AG04450 (cell line): ENCODE measurements around the gene WWOX. TPM values are rescaled to one million over a fixed set of nuclear protein-coding genes. Genes with fewer than 3 reads are reported as not detected.

ENCODE experiments used
- CTCF ChIA-PET: fragments of 300-600, 350-600 bp; formaldehyde crosslinking; extraction: SDS; loops from one replicate; lab custom pipeline; 2022; ENCODE audit warnings: antibody characterized with exemption, inconsistent platforms; lab: Charles Lee
- POLR2A ChIA-PET: fragments of 350-600 bp; formaldehyde crosslinking; extraction: SDS; loops from one replicate; lab custom pipeline; 2021; ENCODE audit warnings: antibody characterized with exemption, inconsistent platforms; lab: Yijun Ruan, JAX
- DNase-seq: peaks from one replicate; pipeline ENCODE4 v3.0.0-alpha.2; 2011; ENCODE audit warnings: low read depth, low spot score
- H3K27ac ChIP-seq: one replicate; pipeline ENCODE4 v1.5.1; 2012; ENCODE audit warnings: low read depth, low read length, control low read depth
- H3K27me3 ChIP-seq: one replicate; pipeline ENCODE4 v1.6.0; 2012; ENCODE audit warnings: low read length; ENCODE audit not compliant: control insufficient read depth, insufficient read depth
- H3K4me3 ChIP-seq: 2 replicates; pipeline ENCODE4 v1.5.1; 2011; ENCODE audit warnings: mild to moderate bottlenecking, low read depth, low read length, control low read depth
- H3K9me3 ChIP-seq: 2 replicates; pipeline ENCODE4 v1.5.1; 2012; ENCODE audit warnings: low read length; ENCODE audit not compliant: control insufficient read depth, insufficient read depth
- CTCF ChIP-seq: IDR thresholded peaks from 2 replicates; pipeline ENCODE4 v1.5.1; 2011; ENCODE audit warnings: low read depth, low read length, control low read depth, inconsistent platforms
- polyA plus RNA-seq: library from polyadenylated mRNA; depleted of rRNA; stranded (reverse); fragments of >200 nt; gene quantifications from 2 replicates; pipeline ENCODE4 v1.2.3, GENCODE V29; 2011

WWOX gene
- polyA plus RNA-seq, 1 experiment: 2.1 TPM

- CTCF ChIA-PET: no interaction called here
- peaks cover 40% of the 10 kb centered on the region for H3K9me3 ChIP-seq
- DNase-seq: no peak
- no peak for TF ChIP-seq CTCF
- no peak overlapping the region for H3K27ac ChIP-seq
- H3K4me3 ChIP-seq: no peak overlapping the region
- H3K27me3 ChIP-seq: no peaks in the 10 kb centered on the region
- POLR2A ChIA-PET: no interaction called here
Measured at GRCh38 chr16:79069633-79070032, 970.2 kb downstream of the WWOX start.

GRCh38 chr16:79071424-79071823 lies 972.0 kb downstream of the WWOX start:
- ChIA-PET POLR2A (no interaction called here), CTCF (no interaction called here)
- no peak for TF ChIP-seq CTCF

GRCh38 chr16:79072517-79072916 lies 973.1 kb downstream of the WWOX start:
- no peak for DNase-seq
- H3K27ac ChIP-seq: no peak overlapping the region
- no peak overlapping the region for H3K4me3 ChIP-seq
- ChIA-PET POLR2A (no interaction called here), CTCF (no interaction called here)
- no peak for TF ChIP-seq CTCF
- no peaks in the 10 kb centered on the region for H3K27me3 ChIP-seq
- peaks cover 23% of the 10 kb centered on the region for H3K9me3 ChIP-seq

More at GRCh38 chr16:79071424-79071823, 972.0 kb downstream of the WWOX start:
- DNase-seq: no peak
- Histone ChIP-seq H3K9me3 (peaks cover 31% of the 10 kb centered on the region), H3K27me3 (no peaks in the 10 kb centered on the region), H3K27ac (no peak overlapping the region), H3K4me3 (no peak overlapping the region)

- H3K27me3 ChIP-seq: no peaks in the 10 kb centered on the region
- H3K4me3 ChIP-seq: no peak overlapping the region
- ChIA-PET POLR2A (no interaction called here), CTCF (no interaction called here)
- DNase-seq: no peak
- TF ChIP-seq CTCF: no peak
- peaks cover 31% of the 10 kb centered on the region for H3K9me3 ChIP-seq
- no peak overlapping the region for H3K27ac ChIP-seq
Measured at GRCh38 chr16:79073566-79073965, 974.1 kb downstream of the WWOX start.

GRCh38 chr16:79074541-79074940 lies 975.1 kb downstream of the WWOX start:
- Histone ChIP-seq H3K27ac (no peak overlapping the region), H3K27me3 (no peaks in the 10 kb centered on the region), H3K9me3 (peaks cover 31% of the 10 kb centered on the region), H3K4me3 (no peak overlapping the region)
- no peak for DNase-seq
- TF ChIP-seq CTCF: no peak
- ChIA-PET POLR2A (interaction anchor here (0.6 kb wide), 1 partner anchor 318 kb away, joined by 3 read pairs; no protein-coding TSS in a partner anchor), CTCF (interaction anchor here (0.6 kb wide), 1 partner anchor 8 kb away, joined by 4 read pairs; no protein-coding TSS in a partner anchor)
